CD4-positive, alpha-beta T cell (primary cell): ENCODE measurements around the gene LSM10. TPM values are rescaled to one million over a fixed set of nuclear protein-coding genes. Genes with fewer than 3 reads are reported as not detected.

Experiments used
- ATAC-seq: fragments of 200-7000 bp; cut with Tn5 transposase; one replicate; pipeline ENCODE4 v1.10.0; 2022; ENCODE audit warnings: mild to moderate bottlenecking; ENCODE audit not compliant: poor library complexity
- CTCF ChIA-PET: fragments of 350-600 bp; sonication (Branson Sonifier 250); formaldehyde crosslinking; loops from one replicate; lab custom pipeline; 2021; ENCODE audit warnings: antibody characterized with exemption, inconsistent platforms; lab: Charles Lee
- POLR2A ChIA-PET: fragments of 350-600 bp; sonication (Branson Sonifier 250); formaldehyde crosslinking; loops from one replicate; lab custom pipeline; 2021; ENCODE audit warnings: antibody characterized with exemption, inconsistent platforms; lab: Charles Lee
- DNase-seq, 14 experiments: peaks; one replicate each; pipeline ENCODE4 v3.0.0-alpha.2; 2013 to 2020; ENCODE audit warnings: mixed read lengths in 2 of 14
- H3K27ac ChIP-seq, 2 donors: one replicate each; pipeline versions ENCODE4 v1.5.1 to v1.7.0; 2013; ENCODE audit warnings: low read length in 2 of 2, low read depth in 1 of 2, mild to moderate bottlenecking in 1 of 2
- H3K27me3 ChIP-seq, 2 experiments: 1 replicate in 1 of 2; 2 replicates in 1 of 2; pipeline versions ENCODE4 v1.6.1 to v1.7.0; 2013; ENCODE audit warnings: low read length in 2 of 2, control low read depth in 1 of 2, mild to moderate bottlenecking in 1 of 2, moderate library complexity in 1 of 2; ENCODE audit not compliant: insufficient read depth in 2 of 2, control insufficient read depth in 1 of 2
- H3K36me3 ChIP-seq: one replicate; pipeline ENCODE4 v1.6.1; 2013; ENCODE audit warnings: low read length, control low read depth; ENCODE audit not compliant: insufficient read depth
- H3K4me1 ChIP-seq: one replicate; pipeline ENCODE4 v1.6.1; 2013; ENCODE audit warnings: low read length, control low read depth; ENCODE audit not compliant: insufficient read depth
- H3K4me3 ChIP-seq: one replicate; pipeline ENCODE4 v1.5.1; 2013; ENCODE audit warnings: mild to moderate bottlenecking, low read length, moderate library complexity
- H3K9me3 ChIP-seq, 2 experiments: 1 replicate in 1 of 2; 2 replicates in 1 of 2; pipeline versions ENCODE4 v1.6.1 to v1.7.0; 2013; ENCODE audit warnings: low read length in 2 of 2, mild to moderate bottlenecking in 2 of 2, control low read depth in 1 of 2, moderate library complexity in 1 of 2; ENCODE audit not compliant: control insufficient read depth in 1 of 2, insufficient read depth in 1 of 2
- H3K27ac Mint-ChIP-seq: one replicate; pipeline ENCODE4 v1.8.0; 2020; ENCODE audit warnings: mixed read lengths
- H3K27me3 Mint-ChIP-seq: one replicate; pipeline ENCODE4 v1.8.0; 2021; ENCODE audit warnings: mixed read lengths
- H3K36me3 Mint-ChIP-seq: one replicate; pipeline ENCODE4 v1.8.0; 2021; ENCODE audit warnings: low read depth, mixed read lengths
- H3K4me1 Mint-ChIP-seq: one replicate; pipeline ENCODE4 v1.8.0; 2021; ENCODE audit warnings: low read depth, mixed read lengths
- H3K4me3 Mint-ChIP-seq: one replicate; pipeline ENCODE4 v1.8.0; 2020; ENCODE audit warnings: mild to moderate bottlenecking, mixed read lengths
- H3K9me3 Mint-ChIP-seq: one replicate; pipeline ENCODE4 v1.8.0; 2020; ENCODE audit warnings: mixed read lengths
- CTCF ChIP-seq: fragments of 200-600 bp; IDR thresholded peaks from one replicate; pipeline ENCODE4 v1.8.0; 2022; ENCODE audit warnings: antibody characterized with exemption, mild to moderate bottlenecking
- intact Hi-C, 2 experiments: fragments of 100-400 bp; cut with DNase I in 1 of 2; cut with micrococcal nuclease in 1 of 2; formaldehyde crosslinking; loops; one replicate each; pipeline versions ENCODE4 v1.15.1 to v1.9.0; 2023 to 2025; cut with DNase I, micrococcal nuclease
- polyA plus RNA-seq, 2 donors: library from polyadenylated mRNA; unstranded; fragments of 120-200 nt; gene quantifications; one replicate each; pipeline ENCODE4 v1.2.1, GENCODE V29; 2013
- total RNA-seq, 174 experiments: library from RNA in 2 of 174; stranded (reverse) in 2 of 174; gene quantifications; one replicate each; pipeline ENCODE4 v1.2.3 and lab custom pipeline; 2021 to 2026

The LSM10 gene
- total RNA-seq (10 to 100 TPM; 25.6 to 26.0 TPM), total RNA-seq (lab: John Stamatoyannopoulos, UW) (4.5 to 41.6 (median 19.1) reads per million in 172 experiments)
- polyA plus RNA-seq (2013, experiment 1 of 2), result 49.4 TPM
- polyA plus RNA-seq (2013, experiment 2 of 2), result 44.1 TPM

- H3K27me3 Mint-ChIP-seq, result no peaks in the 10 kb centered on the region
- no peak for TF ChIP-seq CTCF
- H3K36me3 Mint-ChIP-seq, result peaks cover 17% of the 10 kb centered on the region
- peak; percentile 93 for ATAC-seq
- intact Hi-C loops, result loop anchor here (1.0 to 2.0 kb wide), 2 partner anchors 11 to 67 kb away; partner anchors contain the start of gene MRPS15 (in 1 of the 2)
- peaks cover 16% of the 10 kb centered on the region for H3K36me3 ChIP-seq
- DNase-seq, result peak; percentile 76 to 96 (median 88)
- H3K27ac Mint-ChIP-seq, result peak within 1 kb of the TSS; percentile 92
- no peaks in the 10 kb centered on the region for H3K9me3 Mint-ChIP-seq
- peaks cover 44% of the 10 kb centered on the region for H3K4me1 ChIP-seq
- peak within 1 kb of the TSS; percentile 84 for H3K4me3 ChIP-seq
- H3K9me3 ChIP-seq, result peaks cover 0 to 6% of the 10 kb centered on the region in 2 experiments
- CTCF ChIA-PET, result interaction anchor here (0.6 to 2.6 kb wide), 7 partner anchors 11 to 697 kb away, joined by 3 to 9 read pairs (median 4); partner anchors contain the start of gene SH3D21
- POLR2A ChIA-PET, result interaction anchor here (0.6 to 2.6 kb wide), 19 partner anchors 9 to 247 kb away, joined by 3 to 22 read pairs (median 4); partner anchors contain the start of genes EVA1B, MRPS15, STK40 and THRAP3
- H3K27me3 ChIP-seq, result no peaks in the 10 kb centered on the region
- peaks cover 34% of the 10 kb centered on the region for H3K4me1 Mint-ChIP-seq
- peak within 1 kb of the TSS; percentile 97 for H3K4me3 Mint-ChIP-seq
- peak within 1 kb of the TSS; percentile 72 to 85 for H3K27ac ChIP-seq
Measured at GRCh38 chr1:36397378-36398230, at the start of gene LSM10. Gene LSM10 (minus strand): TSS chr1:36397908. CDS start chr1:36394129, 3,779 bp downstream.

GRCh38 chr1:36447450-36447849, 49.7 kb upstream of the LSM10 start:
- CTCF ChIA-PET, result no interaction called here
- H3K9me3 Mint-ChIP-seq, result no peaks in the 10 kb centered on the region
- no peaks in the 10 kb centered on the region for H3K27me3 Mint-ChIP-seq
- no peaks in the 10 kb centered on the region for H3K9me3 ChIP-seq
- H3K27ac ChIP-seq, result no peak overlapping the region
- ATAC-seq (no peak), DNase-seq (no peak)
- H3K4me1 ChIP-seq, result peaks cover 15% of the 10 kb centered on the region
- H3K4me3 ChIP-seq, result no peak overlapping the region
- no peak overlapping the region for H3K27ac Mint-ChIP-seq
- peaks cover 20% of the 10 kb centered on the region for H3K4me1 Mint-ChIP-seq
- no peaks in the 10 kb centered on the region for H3K36me3 ChIP-seq
- peak overlapping the region; percentile 21 for H3K4me3 Mint-ChIP-seq
- no peaks in the 10 kb centered on the region for H3K36me3 Mint-ChIP-seq
- TF ChIP-seq CTCF, result no peak
- intact Hi-C loops, result loop anchor here in 1 of 2 experiments (5.0 kb wide), 2 partner anchors 205 to 985 kb away; no protein-coding TSS in a partner anchor
- POLR2A ChIA-PET, result interaction anchor here (0.9 kb wide), 1 partner anchor 17 kb away, joined by 4 read pairs; the partner anchor contains the start of gene MRPS15
- H3K27me3 ChIP-seq, result no peaks in the 10 kb centered on the region

DNA sequence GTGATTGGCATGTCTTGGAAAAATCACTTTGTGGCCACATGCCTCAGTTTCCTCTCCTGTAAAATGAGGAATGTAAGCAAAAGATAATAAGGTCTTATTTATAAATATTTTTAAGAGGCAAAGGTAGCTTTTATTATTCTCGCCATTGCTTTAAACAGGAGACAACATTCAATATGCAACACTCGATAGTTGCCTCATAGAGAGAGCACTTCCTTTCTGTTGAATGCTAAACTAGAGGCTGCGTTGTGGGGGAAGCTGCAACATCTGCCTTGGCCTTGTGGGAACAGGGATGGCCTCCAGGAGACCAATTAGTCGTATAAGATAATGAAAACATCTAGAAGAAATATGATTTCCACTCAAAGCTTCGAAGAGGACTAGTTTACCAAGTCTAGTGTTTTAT, 49.0 kb upstream of the LSM10 start:
- no peak for TF ChIP-seq CTCF
- Mint-ChIP-seq H3K27ac (no peak overlapping the region), H3K36me3 (no peaks in the 10 kb centered on the region), H3K4me1 (peaks cover 17% of the 10 kb centered on the region), H3K9me3 (no peaks in the 10 kb centered on the region), H3K27me3 (no peaks in the 10 kb centered on the region), H3K4me3 (no peak overlapping the region)
- intact Hi-C loops, result loop anchor here in 1 of 2 experiments (5.0 kb wide), 2 partner anchors 206 to 986 kb away; no protein-coding TSS in a partner anchor
- no peaks in the 10 kb centered on the region for H3K27me3 ChIP-seq
- DNase-seq (no peak), ATAC-seq (no peak)
- ChIA-PET POLR2A (interaction anchor here (0.9 kb wide), 1 partner anchor 18 kb away, joined by 4 read pairs; the partner anchor contains the start of gene MRPS15), CTCF (no interaction called here)
- no peak overlapping the region for H3K4me3 ChIP-seq
- no peaks in the 10 kb centered on the region for H3K36me3 ChIP-seq
- H3K27ac ChIP-seq, result no peak overlapping the region
- H3K4me1 ChIP-seq, result peaks cover 15% of the 10 kb centered on the region
- no peaks in the 10 kb centered on the region for H3K9me3 ChIP-seq
